C4-2B (cell line): ENCODE data around the gene FARSB.

Source experiments
- ZFX ChIP-seq: fragments of 450-650 bp; IDR thresholded peaks from 2 replicates; pipeline ENCODE4 v1.6.1; 2017
- TF ChIP-seq, protein P1 (sequence below): fragments of 450-650 bp; conservative IDR thresholded peaks from 2 replicates; pipeline ENCODE4 v1.5.1; 2017; ENCODE audit warnings: mild to moderate bottlenecking

- TF ChIP-seq, protein P1, sequence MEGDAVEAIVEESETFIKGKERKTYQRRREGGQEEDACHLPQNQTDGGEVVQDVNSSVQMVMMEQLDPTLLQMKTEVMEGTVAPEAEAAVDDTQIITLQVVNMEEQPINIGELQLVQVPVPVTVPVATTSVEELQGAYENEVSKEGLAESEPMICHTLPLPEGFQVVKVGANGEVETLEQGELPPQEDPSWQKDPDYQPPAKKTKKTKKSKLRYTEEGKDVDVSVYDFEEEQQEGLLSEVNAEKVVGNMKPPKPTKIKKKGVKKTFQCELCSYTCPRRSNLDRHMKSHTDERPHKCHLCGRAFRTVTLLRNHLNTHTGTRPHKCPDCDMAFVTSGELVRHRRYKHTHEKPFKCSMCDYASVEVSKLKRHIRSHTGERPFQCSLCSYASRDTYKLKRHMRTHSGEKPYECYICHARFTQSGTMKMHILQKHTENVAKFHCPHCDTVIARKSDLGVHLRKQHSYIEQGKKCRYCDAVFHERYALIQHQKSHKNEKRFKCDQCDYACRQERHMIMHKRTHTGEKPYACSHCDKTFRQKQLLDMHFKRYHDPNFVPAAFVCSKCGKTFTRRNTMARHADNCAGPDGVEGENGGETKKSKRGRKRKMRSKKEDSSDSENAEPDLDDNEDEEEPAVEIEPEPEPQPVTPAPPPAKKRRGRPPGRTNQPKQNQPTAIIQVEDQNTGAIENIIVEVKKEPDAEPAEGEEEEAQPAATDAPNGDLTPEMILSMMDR: no peak
- TF ChIP-seq ZFX: no peak
Measured at GRCh38 chr2:222561151-222561550, 94.7 kb downstream of the FARSB start.
